ENCODE measurements around the gene BICRA. TPM values are rescaled to one million over a fixed set of nuclear protein-coding genes. Genes with fewer than 3 reads are reported as not detected.

Gene BICRA
- total and polyA plus RNA-seq, 4 donors, result 6.1 to 16.1 (median 6.7) TPM

- ATAC-seq (ENCODE audit: insufficient read depth, low FRiP score), result peak; percentile 81
- Histone ChIP-seq H3K4me3 (no peak overlapping the region), H3K27ac (ENCODE audit: low read depth in 1 of 2, low read length in 1 of 2) (peak overlapping the region in 1 of 2 donors; percentile 46), H3K9me3 (ENCODE audit: control insufficient read depth in 4 of 4, insufficient read depth in 3 of 4, low read length in 3 of 4) (no peaks in the 10 kb centered on the region), H3K9ac (ENCODE audit: insufficient read depth in 1 of 2, low read length in 2 of 2) (no peak overlapping the region), H3K4me1 (ENCODE audit: control insufficient read depth in 5 of 5, insufficient read depth in 5 of 5, low read length in 5 of 5) (no peaks in the 10 kb centered on the region), H3K36me3 (ENCODE audit: control insufficient read depth in 4 of 4, insufficient read depth in 4 of 4, low read length in 4 of 4) (peaks cover 0 to 51% (median 16%) of the 10 kb centered on the region in 4 donors), H3K27me3 (ENCODE audit: control insufficient read depth in 3 of 3, insufficient read depth in 3 of 3, low read length in 2 of 3) (no peaks in the 10 kb centered on the region)
- DNase-seq, result peak; percentile 79 to 83 (median 80)
- TF ChIP-seq CTCF (IDR thresholded peaks at IDR 0.05; ENCODE audit: control extremely low read depth, extremely low read depth), result peak; percentile 91
- WGBS, 2 donors, result 48 to 55% methylated on average over 19 to 21 of the region's 21 CpGs
Observed at GRCh38 chr19:47697863-47698609, 89.1 kb downstream of the BICRA start.

- DNase-seq, result no peak
- Histone ChIP-seq H3K36me3 (ENCODE audit: control insufficient read depth in 4 of 4, insufficient read depth in 4 of 4, low read length in 4 of 4) (peaks cover 0 to 46% (median 17%) of the 10 kb centered on the region in 4 donors), H3K4me3 (no peak overlapping the region), H3K9ac (ENCODE audit: insufficient read depth in 1 of 2, low read length in 2 of 2) (no peak overlapping the region), H3K9me3 (ENCODE audit: control insufficient read depth in 4 of 4, insufficient read depth in 3 of 4, low read length in 3 of 4) (no peaks in the 10 kb centered on the region), H3K27me3 (ENCODE audit: control insufficient read depth in 3 of 3, insufficient read depth in 3 of 3, low read length in 2 of 3) (no peaks in the 10 kb centered on the region), H3K4me1 (ENCODE audit: control insufficient read depth in 5 of 5, insufficient read depth in 5 of 5, low read length in 5 of 5) (no peaks in the 10 kb centered on the region), H3K27ac (ENCODE audit: low read depth in 1 of 2, low read length in 1 of 2) (no peak overlapping the region)
- ATAC-seq (ENCODE audit: insufficient read depth, low FRiP score), result no peak
- 91 to 96% methylated on average over 42 to 46 of the region's 46 CpGs for WGBS, 2 donors
- TF ChIP-seq CTCF (IDR thresholded peaks at IDR 0.05; ENCODE audit: control extremely low read depth, extremely low read depth), result no peak
Observed at GRCh38 chr19:47698631-47699359, 89.9 kb downstream of the BICRA start.

GRCh38 chr19:47699360-47699917, 90.5 kb downstream of the BICRA start:
- DNase-seq, result peak in 2 of 3 donors; percentile 14 to 28
- WGBS, 2 donors, result 74 to 85% methylated on average over 8 to 9 of the region's 9 CpGs
- H3K9me3 ChIP-seq (ENCODE audit: control insufficient read depth in 4 of 4, insufficient read depth in 3 of 4, low read length in 3 of 4), result no peaks in the 10 kb centered on the region
- H3K4me3 ChIP-seq, result no peak overlapping the region
- H3K36me3 ChIP-seq (ENCODE audit: control insufficient read depth in 4 of 4, insufficient read depth in 4 of 4, low read length in 4 of 4), result peaks cover 0 to 44% (median 19%) of the 10 kb centered on the region in 4 donors
- no peak overlapping the region for H3K27ac ChIP-seq (ENCODE audit: low read depth in 1 of 2, low read length in 1 of 2)
- TF ChIP-seq CTCF (IDR thresholded peaks at IDR 0.05; ENCODE audit: control extremely low read depth, extremely low read depth), result no peak
- H3K27me3 ChIP-seq (ENCODE audit: control insufficient read depth in 3 of 3, insufficient read depth in 3 of 3, low read length in 2 of 3), result no peaks in the 10 kb centered on the region
- no peak overlapping the region for H3K9ac ChIP-seq (ENCODE audit: insufficient read depth in 1 of 2, low read length in 2 of 2)
- no peak for ATAC-seq (ENCODE audit: insufficient read depth, low FRiP score)
- H3K4me1 ChIP-seq (ENCODE audit: control insufficient read depth in 5 of 5, insufficient read depth in 5 of 5, low read length in 5 of 5), result no peaks in the 10 kb centered on the region
